GM21786 (cell line): ENCODE data around the gene ZBTB12.

Experiments used
- ATAC-seq: cut with Tn5 transposase; IDR thresholded peaks from one replicate; pipeline ENCODE4 v1.9.1; 2021; ENCODE audit not compliant: unreplicated experiment

The ZBTB12 gene

GRCh38 chr6:31897612-31898382, 4.1 kb downstream of the ZBTB12 start, which contains the start of gene EHMT2:
Gene EHMT2 (minus strand): TSS chr6:31897698. CDS start chr6:31897677, 21 bp downstream.
- no peak for ATAC-seq

GRCh38 chr6:31896856-31897611, 4.9 kb downstream of the ZBTB12 start:
- ATAC-seq = no peak

GRCh38 chr6:31896493-31896855, 5.4 kb downstream of the ZBTB12 start:
- no peak for ATAC-seq

- no peak for ATAC-seq
Measured at GRCh38 chr6:31892821-31893220, 9.1 kb downstream of the ZBTB12 start.

- ATAC-seq = no peak
Measured at GRCh38 chr6:31889331-31889972, 12.4 kb downstream of the ZBTB12 start.

GRCh38 chr6:31888276-31889258, 13.3 kb downstream of the ZBTB12 start:
- ATAC-seq = no peak

- ATAC-seq = no peak
Measured at GRCh38 chr6:31887173-31888007, 14.5 kb downstream of the ZBTB12 start.

- ATAC-seq = no peak
Measured at GRCh38 chr6:31886541-31886991, 15.3 kb downstream of the ZBTB12 start.

- no peak for ATAC-seq
Measured at GRCh38 chr6:31884528-31885035, 17.3 kb downstream of the ZBTB12 start.

GRCh38 chr6:31883676-31884075, 18.2 kb downstream of the ZBTB12 start:
- ATAC-seq = no peak

- no peak for ATAC-seq
Measured at GRCh38 chr6:31882344-31882743, 19.5 kb downstream of the ZBTB12 start.

- ATAC-seq = no peak
Measured at GRCh38 chr6:31881136-31881859, 20.6 kb downstream of the ZBTB12 start.

GRCh38 chr6:31880616-31881015, 21.3 kb downstream of the ZBTB12 start:
- no peak for ATAC-seq

GRCh38 chr6:31879901-31880300, 22.0 kb downstream of the ZBTB12 start:
- ATAC-seq = no peak

GRCh38 chr6:31879143-31879542, 22.7 kb downstream of the ZBTB12 start:
- ATAC-seq = no peak

- ATAC-seq = no peak
Measured at GRCh38 chr6:31878726-31879125, 23.2 kb downstream of the ZBTB12 start, which contains the start of gene SLC44A4. Gene SLC44A4 (minus strand): TSS chr6:31878997. CDS start chr6:31878980, 17 bp downstream.

GRCh38 chr6:31878222-31878621, 23.7 kb downstream of the ZBTB12 start:
- no peak for ATAC-seq

- ATAC-seq = no peak
Measured at GRCh38 chr6:31877651-31878161, 24.2 kb downstream of the ZBTB12 start.
